ENCODE data around the gene ADPRM.

ADPRM gene

DNA sequence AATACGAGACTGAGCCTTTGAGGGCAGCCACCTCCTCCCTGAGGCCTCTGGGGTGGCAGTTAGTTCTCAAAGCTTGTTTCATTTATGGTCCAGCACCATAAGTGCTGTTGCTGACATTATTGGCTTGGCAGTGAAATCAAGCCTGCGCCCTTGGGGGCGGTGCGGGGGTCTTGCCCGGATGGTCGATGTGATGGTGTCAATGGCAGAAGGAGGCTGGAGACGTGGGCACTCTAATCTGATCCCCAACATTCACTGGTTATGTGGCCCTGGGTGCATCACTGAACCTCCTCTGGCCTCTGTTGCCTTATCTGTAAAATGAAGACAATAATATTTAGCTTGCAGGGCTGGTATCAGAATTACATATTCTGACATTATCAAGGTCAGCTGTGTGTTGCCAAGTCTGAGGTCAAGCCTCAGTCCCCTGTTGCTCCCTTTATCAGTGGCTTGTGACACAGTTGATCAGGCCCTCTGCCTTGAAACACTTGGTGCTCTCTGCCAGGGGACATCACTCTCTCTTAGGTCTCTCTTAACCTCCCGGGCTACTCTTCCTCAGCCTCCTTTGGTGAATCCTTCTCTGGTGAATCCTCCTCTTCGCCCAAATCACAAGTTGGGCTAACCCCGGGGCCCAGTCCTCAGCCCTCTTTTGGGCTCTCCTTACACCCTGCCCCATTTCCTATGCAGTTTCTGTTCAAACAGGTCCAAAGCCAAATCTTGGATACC is 44.2 kb downstream of the ADPRM start:
- H3K4me1 Mint-ChIP-seq (ENCODE audit: low read depth): peaks cover 16% of the 10 kb centered on the region
- no peaks in the 10 kb centered on the region for H3K9me3 Mint-ChIP-seq
- H3K27ac Mint-ChIP-seq: no peak overlapping the region
- H3K4me3 Mint-ChIP-seq: no peak overlapping the region
- H3K36me3 Mint-ChIP-seq (ENCODE audit: low read depth): no peaks in the 10 kb centered on the region
- no peaks in the 10 kb centered on the region for H3K27me3 Mint-ChIP-seq

DNA sequence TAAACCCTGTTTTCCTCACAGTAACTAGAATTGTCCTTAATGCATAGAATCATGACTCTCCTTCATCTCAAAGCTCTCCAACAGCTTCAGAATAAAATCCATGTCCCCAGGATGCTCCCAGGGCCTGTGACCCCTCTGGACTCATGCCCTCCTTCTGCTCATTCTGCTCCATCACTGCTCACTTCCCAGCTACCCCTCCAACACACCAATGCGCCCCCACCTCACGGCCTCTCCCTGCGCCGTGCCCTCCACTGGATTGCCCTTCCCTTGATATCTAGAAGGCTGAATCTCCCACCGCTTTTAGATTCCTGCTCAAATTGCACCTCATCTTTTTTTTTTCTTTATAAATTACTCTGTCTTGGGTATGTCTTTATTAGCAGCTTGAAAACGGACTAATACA is 45.0 kb downstream of the ADPRM start:
- H3K27me3 Mint-ChIP-seq: no peaks in the 10 kb centered on the region
- H3K27ac Mint-ChIP-seq: no peak overlapping the region
- no peaks in the 10 kb centered on the region for H3K9me3 Mint-ChIP-seq
- no peak overlapping the region for H3K4me3 Mint-ChIP-seq
- H3K4me1 Mint-ChIP-seq (ENCODE audit: low read depth): peaks cover 13% of the 10 kb centered on the region
- H3K36me3 Mint-ChIP-seq (ENCODE audit: low read depth): no peaks in the 10 kb centered on the region

DNA sequence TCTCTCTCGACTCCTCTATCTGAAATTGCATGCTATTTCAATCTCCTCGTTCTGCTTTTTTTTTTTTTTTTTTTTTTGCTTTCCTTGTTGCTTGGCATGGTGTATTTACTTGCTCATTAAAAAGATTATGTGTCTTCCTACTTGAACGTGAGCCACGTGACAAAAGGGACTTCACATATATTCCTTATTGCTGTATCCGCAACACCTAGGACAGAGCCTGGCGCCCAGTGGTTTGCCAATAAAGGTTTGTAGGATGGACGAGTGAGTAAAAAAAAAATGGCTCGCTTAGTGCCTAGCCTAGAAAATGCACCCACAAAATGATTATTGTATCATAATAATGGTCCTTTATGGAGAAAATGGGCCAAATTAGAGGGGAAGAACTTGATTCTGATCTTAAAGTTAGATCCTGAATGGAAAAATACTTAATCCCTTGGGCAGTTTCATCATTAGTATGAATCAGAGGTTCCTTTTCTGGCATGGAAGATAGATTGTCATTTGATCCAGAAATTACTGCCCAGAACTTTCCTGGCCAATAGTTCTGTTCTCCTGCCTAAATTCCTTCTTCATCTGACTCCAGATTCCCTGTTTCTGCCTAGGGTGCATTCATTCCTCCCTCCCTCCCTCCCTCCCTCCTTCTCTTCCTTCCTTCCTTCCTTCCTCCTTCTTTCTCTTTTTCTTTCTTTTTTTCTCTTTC is 46.1 kb downstream of the ADPRM start:
- Mint-ChIP-seq H3K4me1 (ENCODE audit: low read depth) (peaks cover 9% of the 10 kb centered on the region), H3K27ac (no peak overlapping the region), H3K9me3 (no peaks in the 10 kb centered on the region), H3K36me3 (ENCODE audit: low read depth) (no peaks in the 10 kb centered on the region), H3K4me3 (no peak overlapping the region), H3K27me3 (no peaks in the 10 kb centered on the region)

DNA sequence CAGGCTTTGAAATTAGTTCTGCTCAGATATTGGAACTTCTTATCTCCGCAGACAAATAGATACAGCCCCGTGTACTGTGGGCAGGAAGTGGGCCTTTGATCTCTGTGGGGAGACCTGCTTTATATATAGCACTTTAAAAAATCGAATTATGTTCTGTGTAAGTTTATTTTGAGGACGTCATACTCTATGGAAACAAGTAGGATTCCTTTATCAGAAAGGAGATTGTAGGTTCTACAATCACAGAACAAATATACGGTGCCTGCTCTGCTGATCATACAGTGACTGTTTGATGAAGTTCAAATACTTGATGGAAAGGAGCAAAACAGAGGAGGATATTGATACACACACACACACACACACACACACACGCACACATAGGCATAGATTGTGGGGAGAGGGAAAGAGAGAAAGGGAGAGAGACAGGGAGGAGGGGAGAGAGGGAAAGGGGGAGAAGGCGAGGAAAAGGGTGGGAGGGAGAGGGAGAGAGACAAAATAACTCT is 47.2 kb downstream of the ADPRM start:
- H3K36me3 Mint-ChIP-seq (ENCODE audit: low read depth): no peaks in the 10 kb centered on the region
- H3K27me3 Mint-ChIP-seq: no peaks in the 10 kb centered on the region
- H3K4me3 Mint-ChIP-seq: no peak overlapping the region
- peaks cover 9% of the 10 kb centered on the region for H3K4me1 Mint-ChIP-seq (ENCODE audit: low read depth)
- H3K9me3 Mint-ChIP-seq: no peaks in the 10 kb centered on the region
- no peak overlapping the region for H3K27ac Mint-ChIP-seq

DNA sequence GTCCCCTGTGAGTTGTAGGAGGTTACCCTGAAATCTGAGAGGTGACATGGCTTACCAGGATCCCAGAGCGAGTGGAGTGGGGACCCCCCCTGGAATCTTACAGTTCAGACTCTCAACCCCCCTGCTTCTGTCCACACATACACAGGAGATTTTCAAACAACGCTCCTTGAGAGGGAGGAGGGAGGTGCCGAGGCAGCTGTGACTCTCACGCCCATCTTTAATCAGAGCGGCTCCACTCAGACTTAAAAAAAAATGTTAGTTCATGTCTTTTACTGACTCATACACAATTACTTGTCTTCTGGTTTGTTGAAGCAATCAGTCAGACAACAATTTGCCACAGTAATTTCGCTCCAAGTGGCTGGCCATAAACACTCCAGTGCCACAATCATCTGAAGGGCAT is 47.8 kb downstream of the ADPRM start:
- no peak overlapping the region for H3K27ac Mint-ChIP-seq
- no peaks in the 10 kb centered on the region for H3K9me3 Mint-ChIP-seq
- H3K36me3 Mint-ChIP-seq (ENCODE audit: low read depth): no peaks in the 10 kb centered on the region
- no peak overlapping the region for H3K4me3 Mint-ChIP-seq
- peaks cover 9% of the 10 kb centered on the region for H3K4me1 Mint-ChIP-seq (ENCODE audit: low read depth)
- H3K27me3 Mint-ChIP-seq: no peaks in the 10 kb centered on the region

DNA sequence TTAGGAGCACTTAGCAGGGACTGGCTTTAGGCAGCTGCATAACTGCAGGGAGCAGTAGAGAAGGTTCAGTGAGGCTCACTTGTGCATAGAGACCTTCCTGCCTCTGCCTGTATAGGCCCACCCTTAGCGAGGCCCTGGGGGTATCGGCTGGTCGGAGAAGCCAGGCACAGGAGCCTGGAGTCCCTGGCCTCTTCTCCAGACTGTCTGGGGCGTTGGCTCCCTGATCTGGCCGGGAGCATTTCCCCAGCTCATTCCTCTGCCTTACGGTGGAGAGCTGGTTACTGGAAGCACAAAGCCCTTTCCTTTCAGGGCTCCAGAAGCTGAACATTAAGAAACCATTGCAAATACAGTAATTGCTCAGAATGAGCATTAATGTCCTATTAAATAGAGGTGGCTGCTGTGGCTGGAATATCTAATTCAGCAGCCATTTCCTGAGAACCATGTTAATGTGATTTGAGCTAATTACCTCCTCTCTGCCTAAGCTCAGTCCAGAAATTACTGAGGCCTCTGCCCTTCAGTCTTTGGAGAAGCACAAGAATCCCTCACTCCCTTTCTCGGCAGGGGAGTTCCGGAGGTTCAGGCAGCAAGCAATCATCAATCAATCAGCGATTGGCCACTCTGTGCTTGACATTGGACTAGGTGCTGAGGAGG is 51.3 kb downstream of the ADPRM start:
- no peaks in the 10 kb centered on the region for H3K36me3 Mint-ChIP-seq (ENCODE audit: low read depth)
- no peaks in the 10 kb centered on the region for H3K27me3 Mint-ChIP-seq
- no peak overlapping the region for H3K27ac Mint-ChIP-seq
- H3K4me3 Mint-ChIP-seq: no peak overlapping the region
- no peaks in the 10 kb centered on the region for H3K9me3 Mint-ChIP-seq
- H3K4me1 Mint-ChIP-seq (ENCODE audit: low read depth): peaks cover 9% of the 10 kb centered on the region

DNA sequence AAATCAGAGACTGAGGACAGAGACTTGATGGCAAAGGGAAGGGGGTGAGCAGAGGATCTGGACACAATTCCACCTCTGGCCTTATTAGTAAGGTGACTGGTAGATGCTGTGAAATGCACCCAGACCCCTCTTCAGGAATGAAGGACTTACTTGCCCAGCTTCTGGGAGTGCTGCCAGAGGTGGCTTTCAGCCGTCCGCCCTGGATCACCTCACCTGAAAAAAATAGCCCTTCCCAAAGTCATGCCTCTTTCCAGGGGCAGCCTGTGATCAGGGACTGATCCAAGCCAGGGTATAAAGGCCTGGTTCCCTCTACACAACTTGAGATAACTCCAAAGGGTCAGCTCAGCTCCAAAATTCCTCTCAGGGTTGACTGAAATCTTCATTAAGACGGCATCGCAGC is 52.8 kb downstream of the ADPRM start:
- Mint-ChIP-seq H3K9me3 (no peaks in the 10 kb centered on the region), H3K27ac (no peak overlapping the region), H3K27me3 (no peaks in the 10 kb centered on the region), H3K4me3 (no peak overlapping the region), H3K4me1 (ENCODE audit: low read depth) (no peaks in the 10 kb centered on the region), H3K36me3 (ENCODE audit: low read depth) (no peaks in the 10 kb centered on the region)

DNA sequence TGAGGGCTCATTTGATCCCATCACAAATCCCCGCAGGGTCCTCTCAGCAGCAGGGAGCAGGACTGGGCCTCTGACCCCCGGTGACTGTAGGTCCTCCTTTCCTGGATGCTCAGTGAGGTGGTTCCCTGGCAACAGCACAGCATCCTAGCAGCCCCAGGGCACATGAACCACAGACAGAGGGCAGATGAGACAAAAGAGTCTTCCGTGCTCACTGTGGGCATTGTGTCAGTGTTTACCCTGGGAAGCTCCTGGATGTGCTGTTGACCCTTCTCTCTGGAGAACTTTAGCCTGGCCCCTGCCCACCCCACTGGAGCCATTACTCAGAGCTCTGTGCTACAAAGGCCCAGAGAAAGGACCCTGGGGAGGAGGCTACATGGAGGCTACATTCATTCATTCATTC is 54.2 kb downstream of the ADPRM start:
- Mint-ChIP-seq H3K27ac (no peak overlapping the region), H3K27me3 (no peaks in the 10 kb centered on the region), H3K9me3 (no peaks in the 10 kb centered on the region), H3K4me1 (ENCODE audit: low read depth) (no peaks in the 10 kb centered on the region), H3K36me3 (ENCODE audit: low read depth) (no peaks in the 10 kb centered on the region), H3K4me3 (no peak overlapping the region)

DNA sequence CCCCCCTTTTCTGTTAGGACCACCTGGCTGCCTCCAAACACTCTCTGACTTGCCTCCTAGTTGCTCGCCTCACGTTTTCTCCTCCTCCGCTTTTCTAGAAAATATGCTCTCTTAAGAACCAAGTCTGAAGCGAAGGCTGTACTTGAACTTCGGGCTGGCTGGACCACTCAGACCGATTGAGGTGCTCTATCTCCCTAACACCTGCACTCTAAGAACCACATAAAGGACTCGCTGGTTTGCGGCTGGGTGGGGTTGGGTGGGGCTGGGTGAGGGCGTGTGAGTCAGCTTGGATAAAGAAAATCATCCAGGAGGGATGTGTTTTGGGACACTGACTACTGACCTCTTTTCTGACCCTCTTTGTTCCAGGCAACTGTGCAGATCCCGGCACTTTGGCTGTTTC is 55.3 kb downstream of the ADPRM start:
- H3K36me3 Mint-ChIP-seq (ENCODE audit: low read depth): no peaks in the 10 kb centered on the region
- H3K27me3 Mint-ChIP-seq: no peaks in the 10 kb centered on the region
- H3K9me3 Mint-ChIP-seq: no peaks in the 10 kb centered on the region
- H3K4me3 Mint-ChIP-seq: no peak overlapping the region
- no peaks in the 10 kb centered on the region for H3K4me1 Mint-ChIP-seq (ENCODE audit: low read depth)
- H3K27ac Mint-ChIP-seq: no peak overlapping the region

DNA sequence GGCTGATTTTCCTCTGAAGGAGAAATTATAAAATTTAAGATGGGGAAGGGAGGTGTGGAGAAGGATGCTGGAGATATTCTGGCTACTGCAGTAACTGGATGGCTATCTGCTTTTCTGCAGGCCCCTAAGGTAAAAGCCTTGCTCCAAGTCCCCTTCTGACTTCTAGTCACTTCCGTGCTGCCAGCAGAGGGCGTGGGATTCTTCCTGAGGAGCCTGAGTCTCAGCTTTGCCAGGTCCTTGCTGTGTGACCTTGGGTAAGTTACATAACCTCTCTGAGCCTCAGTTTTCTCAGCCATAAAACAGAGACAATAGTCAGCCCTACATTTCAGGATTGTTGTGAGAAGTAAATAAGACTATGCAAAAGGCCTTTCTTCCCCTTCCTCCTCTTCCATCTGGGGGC is 56.7 kb downstream of the ADPRM start:
- Mint-ChIP-seq H3K4me1 (ENCODE audit: low read depth) (no peaks in the 10 kb centered on the region), H3K9me3 (no peaks in the 10 kb centered on the region), H3K4me3 (no peak overlapping the region), H3K27ac (no peak overlapping the region), H3K27me3 (no peaks in the 10 kb centered on the region), H3K36me3 (ENCODE audit: low read depth) (no peaks in the 10 kb centered on the region)

DNA sequence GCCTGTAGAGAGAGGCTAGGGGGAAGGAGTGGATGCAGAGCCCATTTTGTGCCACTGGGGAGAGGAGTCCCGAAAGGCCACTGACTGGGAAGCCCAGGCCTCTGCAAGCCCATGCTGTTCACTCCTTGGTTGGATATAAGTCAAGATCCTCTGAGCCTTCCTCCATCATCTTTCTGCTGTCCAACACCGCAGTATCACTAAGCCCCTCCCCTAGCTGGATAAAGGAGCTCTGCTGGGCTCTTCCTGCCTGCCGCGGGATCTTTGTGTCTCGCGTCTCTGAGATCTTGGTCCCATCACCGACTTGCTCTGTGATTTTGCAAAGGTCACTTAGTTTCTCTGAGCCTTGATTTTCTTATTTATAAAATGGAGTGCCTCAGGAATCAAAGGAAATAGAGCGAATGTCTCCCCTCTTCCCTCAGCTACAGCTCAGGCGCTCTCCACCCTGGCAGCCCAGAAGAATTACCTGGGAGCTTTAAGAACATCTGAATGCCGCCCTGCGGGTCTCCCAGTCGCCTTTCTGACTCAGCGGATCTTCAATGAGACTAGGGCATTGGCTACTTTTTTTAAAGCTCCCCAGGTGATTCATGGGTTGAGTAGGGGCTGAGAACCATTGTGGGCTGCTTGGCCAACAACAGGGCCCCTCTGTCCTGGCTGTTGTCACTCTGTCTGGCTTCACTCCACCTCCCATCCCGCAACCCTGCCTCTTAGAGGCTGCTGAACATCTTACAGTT is 57.6 kb downstream of the ADPRM start:
- Mint-ChIP-seq H3K4me1 (ENCODE audit: low read depth) (no peaks in the 10 kb centered on the region), H3K9me3 (no peaks in the 10 kb centered on the region), H3K4me3 (no peak overlapping the region), H3K27ac (no peak overlapping the region), H3K36me3 (ENCODE audit: low read depth) (no peaks in the 10 kb centered on the region), H3K27me3 (no peaks in the 10 kb centered on the region)

DNA sequence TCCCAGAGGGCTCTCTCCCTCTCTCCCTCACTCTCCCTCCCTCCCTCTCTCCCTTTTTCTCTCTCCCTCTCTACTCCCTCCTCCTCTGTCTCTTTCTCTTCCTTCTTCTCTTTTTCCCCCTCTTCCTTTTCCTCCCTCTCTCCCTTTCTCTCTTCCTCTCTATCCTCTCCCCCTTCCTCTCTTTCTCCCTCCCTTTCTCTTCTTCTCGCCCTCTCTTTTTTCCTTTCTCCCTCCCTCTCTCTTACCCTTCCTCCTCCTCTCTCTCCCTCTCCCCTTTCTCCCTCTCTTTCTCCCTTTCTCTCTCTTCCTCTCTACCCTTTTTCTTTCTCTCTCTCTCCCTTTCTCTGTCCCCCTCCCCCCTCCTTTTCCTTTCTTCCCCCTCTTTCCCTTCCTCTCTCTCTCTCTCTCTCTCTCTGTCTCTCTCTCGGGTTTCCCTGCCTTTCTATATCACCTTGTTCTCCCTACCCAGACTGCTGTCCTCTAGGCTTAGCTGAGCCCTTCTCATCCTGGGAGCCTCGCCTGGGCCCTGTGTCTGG is 58.3 kb downstream of the ADPRM start:
- Mint-ChIP-seq H3K4me1 (ENCODE audit: low read depth) (no peaks in the 10 kb centered on the region), H3K36me3 (ENCODE audit: low read depth) (no peaks in the 10 kb centered on the region), H3K9me3 (no peaks in the 10 kb centered on the region), H3K4me3 (no peak overlapping the region), H3K27me3 (no peaks in the 10 kb centered on the region), H3K27ac (no peak overlapping the region)

DNA sequence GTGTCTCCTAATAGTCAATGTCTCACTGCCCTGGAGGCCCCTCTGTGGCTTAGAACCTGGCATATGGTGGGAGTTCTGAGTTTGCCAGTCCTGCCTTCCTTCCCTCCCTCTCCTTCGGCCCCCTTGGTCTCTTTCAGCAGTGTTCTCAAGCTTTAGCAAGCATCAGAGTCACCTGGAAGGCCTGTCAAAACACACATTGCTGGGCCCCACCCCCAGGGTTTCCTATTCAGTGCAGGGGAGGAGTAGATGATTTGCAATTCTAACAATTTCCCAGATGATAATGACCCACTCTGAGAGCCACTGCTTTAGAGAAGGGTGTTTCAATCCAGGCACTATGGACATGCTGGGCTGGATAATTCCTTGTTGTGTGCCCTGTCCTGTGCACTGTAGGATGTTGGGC is 58.8 kb downstream of the ADPRM start:
- Mint-ChIP-seq H3K36me3 (ENCODE audit: low read depth) (no peaks in the 10 kb centered on the region), H3K4me1 (ENCODE audit: low read depth) (no peaks in the 10 kb centered on the region), H3K27me3 (no peaks in the 10 kb centered on the region), H3K4me3 (no peak overlapping the region), H3K9me3 (no peaks in the 10 kb centered on the region), H3K27ac (no peak overlapping the region)

DNA sequence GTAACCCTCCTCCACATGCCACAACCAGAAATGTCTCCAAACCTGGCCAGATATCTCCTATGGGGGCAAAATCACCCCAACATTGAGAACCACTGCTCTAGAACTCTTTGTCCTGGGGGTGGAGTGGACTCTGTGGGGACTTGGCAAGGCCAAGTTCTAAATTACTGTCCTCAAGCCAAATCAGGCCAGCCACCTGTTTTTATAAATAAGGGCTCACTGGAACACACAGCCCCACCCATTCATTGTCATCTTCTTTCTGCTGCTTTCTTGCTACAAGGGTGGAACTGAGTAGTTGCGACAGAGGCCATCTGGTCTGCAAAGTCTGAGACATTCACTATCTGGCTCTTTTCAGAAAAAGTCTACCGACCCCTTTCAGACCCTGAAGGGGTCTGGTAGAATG is 59.2 kb downstream of the ADPRM start:
- no peaks in the 10 kb centered on the region for H3K27me3 Mint-ChIP-seq
- no peaks in the 10 kb centered on the region for H3K4me1 Mint-ChIP-seq (ENCODE audit: low read depth)
- H3K4me3 Mint-ChIP-seq: no peak overlapping the region
- no peak overlapping the region for H3K27ac Mint-ChIP-seq
- no peaks in the 10 kb centered on the region for H3K36me3 Mint-ChIP-seq (ENCODE audit: low read depth)
- H3K9me3 Mint-ChIP-seq: no peaks in the 10 kb centered on the region

DNA sequence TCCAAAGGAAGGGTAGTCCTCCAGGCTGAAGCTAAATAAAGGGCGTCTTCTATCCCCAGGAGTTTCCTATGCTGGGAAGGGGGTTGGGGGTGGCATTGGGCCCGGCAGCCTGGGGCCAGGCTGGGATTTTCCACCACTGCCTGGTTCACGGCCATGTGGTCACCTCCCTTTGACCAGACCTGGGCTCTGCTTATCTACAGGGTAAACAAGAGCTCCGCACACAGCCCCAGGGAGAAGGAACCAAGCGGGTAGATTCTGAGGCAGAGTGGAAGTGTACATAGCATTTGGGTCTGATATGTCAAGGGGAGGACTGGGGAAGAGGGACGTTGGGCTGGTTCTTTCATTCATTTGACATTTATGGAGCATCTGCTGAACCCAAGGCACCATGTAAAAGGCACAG is 59.7 kb downstream of the ADPRM start:
- Mint-ChIP-seq H3K4me1 (ENCODE audit: low read depth) (no peaks in the 10 kb centered on the region), H3K9me3 (no peaks in the 10 kb centered on the region), H3K36me3 (ENCODE audit: low read depth) (no peaks in the 10 kb centered on the region), H3K4me3 (no peak overlapping the region), H3K27me3 (no peaks in the 10 kb centered on the region), H3K27ac (no peak overlapping the region)

Measured in stimulated activated naive CD8-positive, alpha-beta T cell treated with anti-CD3 and anti-CD28 coated beads, Interleukin-15, Interleukin-2, amounts not matched to agents 100 ng/mL and 50 ng/mL, for 24 hours (primary cell).